GM23248 (cell line): ENCODE measurements around the gene CST9. TPM values are rescaled to one million over a fixed set of nuclear protein-coding genes. Genes with fewer than 3 reads are reported as not detected.

ENCODE experiments used
- DNase-seq: peaks from one replicate; pipeline ENCODE4 v3.0.0-alpha.2; 2015
- H2AFZ ChIP-seq: fragments of 200-600 bp; sonication (generic); 2 replicates; pipeline ENCODE4 v1.6.1; 2016; ENCODE audit warnings: antibody characterized with exemption
- H3F3A ChIP-seq: fragments of 200-600 bp; sonication (generic); 2 replicates; pipeline ENCODE4 v1.6.1; 2016; ENCODE audit warnings: mild to moderate bottlenecking, antibody characterized with exemption, mixed run types; ENCODE audit not compliant: insufficient read depth
- H3K27ac ChIP-seq: fragments of 200-600 bp; sonication (generic); 2 replicates; pipeline ENCODE4 v1.5.1; 2016; ENCODE audit warnings: mild to moderate bottlenecking
- H3K27me3 ChIP-seq: fragments of 200-600 bp; sonication (generic); replicated peaks from 2 replicates; pipeline ENCODE4 v1.6.1; 2016; ENCODE audit warnings: mild to moderate bottlenecking; ENCODE audit not compliant: insufficient read depth
- H3K36me3 ChIP-seq: fragments of 200-600 bp; sonication (generic); 2 replicates; pipeline ENCODE4 v1.6.1; 2016; ENCODE audit warnings: low read depth, mild to moderate bottlenecking
- H3K4me1 ChIP-seq: fragments of 200-600 bp; sonication (generic); 2 replicates; pipeline ENCODE4 v1.6.1; 2016; ENCODE audit warnings: mild to moderate bottlenecking; ENCODE audit not compliant: insufficient read depth
- H3K4me2 ChIP-seq: fragments of 200-600 bp; sonication (generic); one replicate; pipeline ENCODE4 v1.6.1; 2016; ENCODE audit warnings: mild to moderate bottlenecking; ENCODE audit not compliant: unreplicated experiment
- H3K4me3 ChIP-seq: fragments of 200-600 bp; sonication (generic); 2 replicates; pipeline ENCODE4 v1.5.1; 2016; ENCODE audit warnings: mild to moderate bottlenecking
- H3K79me2 ChIP-seq: fragments of 200-600 bp; sonication (generic); 2 replicates; pipeline ENCODE4 v1.6.1; 2016; ENCODE audit warnings: mild to moderate bottlenecking; ENCODE audit not compliant: insufficient read depth
- H3K9ac ChIP-seq: fragments of 200-600 bp; sonication (generic); 2 replicates; pipeline ENCODE4 v1.6.1; 2016; ENCODE audit warnings: mild to moderate bottlenecking
- H3K9me2 ChIP-seq: fragments of 200-600 bp; sonication (generic); 2 replicates; pipeline ENCODE4 v1.6.1; 2016; ENCODE audit warnings: mixed run types, mild to moderate bottlenecking, moderate library complexity; ENCODE audit not compliant: insufficient read depth
- H3K9me3 ChIP-seq: fragments of 200-600 bp; sonication (generic); one replicate; pipeline ENCODE4 v1.6.1; 2017; ENCODE audit warnings: low read depth
- H4K20me1 ChIP-seq: fragments of 200-600 bp; sonication (generic); 2 replicates; pipeline ENCODE4 v1.6.0; 2016; ENCODE audit not compliant: insufficient read depth
- EZH2 ChIP-seq: fragments of 200-600 bp; sonication (generic); IDR thresholded peaks from 2 replicates; pipeline ENCODE4 v1.6.1; 2018; ENCODE audit warnings: antibody characterized with exemption, mild to moderate bottlenecking; ENCODE audit not compliant: insufficient read depth, poor library complexity, severe bottlenecking
- EZH2phosphoT487 ChIP-seq: fragments of 200-600 bp; sonication (generic); IDR thresholded peaks from 2 replicates; pipeline ENCODE4 v1.6.1; 2018; ENCODE audit warnings: antibody characterized with exemption, moderate library complexity, mild to moderate bottlenecking, low read depth; ENCODE audit not compliant: insufficient read depth
- WGBS, 2 experiments: methylation state at CpG; one replicate each; pipeline ENCODE4 v1.1.6; 2015 to 2017; ENCODE audit warnings: low lambda C conversion rate in 2 of 2, low coverage in 1 of 2; ENCODE audit errors: missing lambda C conversion rate in 2 of 2; 5-methylcytosine and 5-hydroxymethylcytosine counted together
- in situ Hi-C: fragments of 300-500 bp; cut with MboI; formaldehyde crosslinking; loops from 2 replicates; pipeline ENCODE4 v1.15.0; 2020
- polyA plus RNA-seq: library from polyadenylated mRNA; unstranded; fragments of >200 nt; fragmentation: Nextera tagmentation; extraction: Ambion mirVana; gene quantifications from 2 replicates; pipeline ENCODE4 v1.2.1, GENCODE V29; 2016
- total RNA-seq: library from RNA; depleted of rRNA; stranded (reverse); fragments of >200 nt; shearing (Covaris generic); gene quantifications from 2 replicates; pipeline ENCODE4 v1.2.3, GENCODE V29; 2014

The CST9 gene
- total and polyA plus RNA-seq, 2 experiments from 2014 or later: not detected

- no peaks in the 10 kb centered on the region for H3K36me3 ChIP-seq
- H3F3A ChIP-seq: peaks cover 15% of the 10 kb centered on the region
- H3K9me2 ChIP-seq: no peaks in the 10 kb centered on the region
- no peak overlapping the region for H3K4me2 ChIP-seq
- no peak for DNase-seq
- H3K4me1 ChIP-seq: peaks cover 5% of the 10 kb centered on the region
- H3K9ac ChIP-seq: no peak overlapping the region
- no peaks in the 10 kb centered on the region for H3K27me3 ChIP-seq
- no peak overlapping the region for H2AFZ ChIP-seq
- H4K20me1 ChIP-seq: no peaks in the 10 kb centered on the region
- in situ Hi-C loops: no loop called here
- H3K79me2 ChIP-seq: no peaks in the 10 kb centered on the region
- no peak overlapping the region for H3K4me3 ChIP-seq
- no peak for TF ChIP-seq EZH2phosphoT487
- TF ChIP-seq EZH2: no peak
- 90 to 94% methylated on average over 2 of the region's 2 CpGs for WGBS, 2 experiments
- no peak overlapping the region for H3K27ac ChIP-seq
- H3K9me3 ChIP-seq: no peaks in the 10 kb centered on the region
Observed at GRCh38 chr20:23647346-23647745, 41.6 kb upstream of the CST9 start.

GRCh38 chr20:23646106-23646873 lies 40.6 kb upstream of the CST9 start:
- no peak overlapping the region for H3K4me2 ChIP-seq
- no peak overlapping the region for H2AFZ ChIP-seq
- no peak for TF ChIP-seq EZH2
- no peak for TF ChIP-seq EZH2phosphoT487
- no peaks in the 10 kb centered on the region for H4K20me1 ChIP-seq
- H3K36me3 ChIP-seq: no peaks in the 10 kb centered on the region
- no peaks in the 10 kb centered on the region for H3K9me2 ChIP-seq
- no peaks in the 10 kb centered on the region for H3K27me3 ChIP-seq
- in situ Hi-C loops: no loop called here
- H3K9ac ChIP-seq: no peak overlapping the region
- H3K9me3 ChIP-seq: no peaks in the 10 kb centered on the region
- no peaks in the 10 kb centered on the region for H3K79me2 ChIP-seq
- H3F3A ChIP-seq: peaks cover 26% of the 10 kb centered on the region
- peaks cover 13% of the 10 kb centered on the region for H3K4me1 ChIP-seq
- H3K4me3 ChIP-seq: no peak overlapping the region
- 37 to 44% methylated on average over 4 of the region's 4 CpGs for WGBS, 2 experiments
- no peak for DNase-seq
- H3K27ac ChIP-seq: no peak overlapping the region

- 26 to 41% methylated on average over 1 of the region's 1 CpG for WGBS, 2 experiments
- no peaks in the 10 kb centered on the region for H4K20me1 ChIP-seq
- in situ Hi-C loops: no loop called here
- H3K9me2 ChIP-seq: no peaks in the 10 kb centered on the region
- no peaks in the 10 kb centered on the region for H3K27me3 ChIP-seq
- H3K36me3 ChIP-seq: no peaks in the 10 kb centered on the region
- H3K27ac ChIP-seq: no peak overlapping the region
- H3K4me3 ChIP-seq: no peak overlapping the region
- no peak overlapping the region for H3K4me2 ChIP-seq
- no peaks in the 10 kb centered on the region for H3K79me2 ChIP-seq
- no peak overlapping the region for H2AFZ ChIP-seq
- no peak overlapping the region for H3K9ac ChIP-seq
- peaks cover 28% of the 10 kb centered on the region for H3F3A ChIP-seq
- H3K9me3 ChIP-seq: no peaks in the 10 kb centered on the region
- DNase-seq: no peak
- peaks cover 13% of the 10 kb centered on the region for H3K4me1 ChIP-seq
- TF ChIP-seq EZH2 (no peak), EZH2phosphoT487 (no peak)
Observed at GRCh38 chr20:23645575-23645974, 39.9 kb upstream of the CST9 start.

- no peaks in the 10 kb centered on the region for H3K9me2 ChIP-seq
- H3K4me3 ChIP-seq: no peak overlapping the region
- peaks cover 28% of the 10 kb centered on the region for H3F3A ChIP-seq
- H3K9me3 ChIP-seq: no peaks in the 10 kb centered on the region
- H2AFZ ChIP-seq: no peak overlapping the region
- H3K4me1 ChIP-seq: peaks cover 13% of the 10 kb centered on the region
- no peak for TF ChIP-seq EZH2phosphoT487
- no peak for TF ChIP-seq EZH2
- WGBS, 2 experiments: 80 to 83% methylated on average over 7 of the region's 7 CpGs
- no peak overlapping the region for H3K9ac ChIP-seq
- H3K79me2 ChIP-seq: no peaks in the 10 kb centered on the region
- no peak overlapping the region for H3K4me2 ChIP-seq
- no peak for DNase-seq
- H3K36me3 ChIP-seq: no peaks in the 10 kb centered on the region
- H3K27me3 ChIP-seq: no peaks in the 10 kb centered on the region
- H3K27ac ChIP-seq: no peak overlapping the region
- no peaks in the 10 kb centered on the region for H4K20me1 ChIP-seq
- in situ Hi-C loops: no loop called here
Observed at GRCh38 chr20:23644164-23644563, 38.4 kb upstream of the CST9 start.
